ENCODE measurements around the gene GPR173.
A peak's percentile ranks its signal among the peaks of the same experiment; 100 is the strongest.

GPR173 gene

GRCh38 chrX:53089224-53089842 is 40.7 kb downstream of the GPR173 start:
- H3K36me3 ChIP-seq (ENCODE audit: control insufficient read depth, insufficient read depth, low read length) = no peaks in the 10 kb centered on the region
- H2AFZ ChIP-seq = peak overlapping the region; percentile 74
- no peaks in the 10 kb centered on the region for H3K79me2 ChIP-seq
- H3K4me2 ChIP-seq (ENCODE audit: low read length) = peak overlapping the region; percentile 80
- peak; percentile 85 for TF ChIP-seq CTCF (IDR thresholded peaks at IDR 0.05)
- H3K9me3 ChIP-seq (ENCODE audit: control insufficient read depth, low read length) = no peaks in the 10 kb centered on the region
- H3K27me3 ChIP-seq (ENCODE audit: control insufficient read depth, insufficient read depth, low read length) = no peaks in the 10 kb centered on the region
- peak overlapping the region; percentile 61 for H3K4me3 ChIP-seq (ENCODE audit: low read depth, low read length)
- H3K27ac ChIP-seq = peak overlapping the region; percentile 86
- peaks cover 16% of the 10 kb centered on the region for H3K4me1 ChIP-seq
- H3K9ac ChIP-seq = no peak overlapping the region

- peaks cover 18% of the 10 kb centered on the region for H3K4me1 ChIP-seq
- no peak for TF ChIP-seq CTCF (IDR thresholded peaks at IDR 0.05)
- no peaks in the 10 kb centered on the region for H3K9me3 ChIP-seq (ENCODE audit: control insufficient read depth, low read length)
These were observed 41.3 kb downstream of the GPR173 start for GRCh38 chrX:53089925-53090324.

GRCh38 chrX:53091354-53091753 is 42.8 kb downstream of the GPR173 start:
- no peak overlapping the region for H3K4me2 ChIP-seq (ENCODE audit: low read length)
- no peak overlapping the region for H2AFZ ChIP-seq
- H3K27ac ChIP-seq = no peak overlapping the region
- no peaks in the 10 kb centered on the region for H3K27me3 ChIP-seq (ENCODE audit: control insufficient read depth, insufficient read depth, low read length)
- H3K36me3 ChIP-seq (ENCODE audit: control insufficient read depth, insufficient read depth, low read length) = no peaks in the 10 kb centered on the region
- H3K79me2 ChIP-seq = no peaks in the 10 kb centered on the region
- H3K4me1 ChIP-seq = peaks cover 12% of the 10 kb centered on the region
- no peak overlapping the region for H3K4me3 ChIP-seq (ENCODE audit: low read depth, low read length)
- TF ChIP-seq CTCF (IDR thresholded peaks at IDR 0.05) = no peak
- no peaks in the 10 kb centered on the region for H3K9me3 ChIP-seq (ENCODE audit: control insufficient read depth, low read length)
- no peak overlapping the region for H3K9ac ChIP-seq

More at GRCh38 chrX:53089925-53090324, 41.3 kb downstream of the GPR173 start:
- Histone ChIP-seq H3K27me3 (ENCODE audit: control insufficient read depth, insufficient read depth, low read length) (no peaks in the 10 kb centered on the region), H3K9ac (no peak overlapping the region), H3K4me3 (ENCODE audit: low read depth, low read length) (no peak overlapping the region), H3K4me2 (ENCODE audit: low read length) (no peak overlapping the region), H3K79me2 (no peaks in the 10 kb centered on the region), H3K27ac (peak overlapping the region; percentile 19), H2AFZ (peak overlapping the region; percentile 46), H3K36me3 (ENCODE audit: control insufficient read depth, insufficient read depth, low read length) (no peaks in the 10 kb centered on the region)

DNA sequence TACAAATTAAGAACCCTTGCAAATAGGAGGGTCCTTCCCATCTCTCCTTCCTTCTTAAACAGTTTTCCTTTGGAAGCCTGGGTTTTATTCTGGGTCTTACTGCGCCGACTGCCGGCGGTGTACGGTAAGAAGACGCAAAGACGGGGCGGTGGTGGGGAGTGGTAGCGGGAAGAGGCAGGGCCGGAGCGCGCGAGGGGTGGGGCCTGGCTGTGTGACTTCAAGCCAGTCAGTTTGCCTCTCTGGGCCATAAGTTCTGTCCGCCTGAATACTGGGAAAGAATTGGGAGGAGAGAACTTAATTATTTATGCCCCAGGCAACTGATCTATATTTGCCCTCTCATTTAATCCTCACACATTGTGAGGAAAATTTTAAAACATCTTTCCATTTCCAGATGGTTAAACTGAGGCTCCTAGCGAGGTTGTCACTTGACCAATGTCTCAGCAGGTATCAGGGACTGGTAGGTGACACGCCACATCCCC is 44.6 kb downstream of the GPR173 start:
- no peaks in the 10 kb centered on the region for H3K79me2 ChIP-seq
- peak overlapping the region; percentile 90 for H3K4me2 ChIP-seq (ENCODE audit: low read length)
- peak; percentile 56 for TF ChIP-seq CTCF (IDR thresholded peaks at IDR 0.05)
- H3K9me3 ChIP-seq (ENCODE audit: control insufficient read depth, low read length) = no peaks in the 10 kb centered on the region
- H3K27ac ChIP-seq = peak overlapping the region; percentile 91
- H3K9ac ChIP-seq = no peak overlapping the region
- H3K4me1 ChIP-seq = peaks cover 10% of the 10 kb centered on the region
- H2AFZ ChIP-seq = peak overlapping the region; percentile 91
- H3K4me3 ChIP-seq (ENCODE audit: low read depth, low read length) = peak overlapping the region; percentile 60
- no peaks in the 10 kb centered on the region for H3K36me3 ChIP-seq (ENCODE audit: control insufficient read depth, insufficient read depth, low read length)
- H3K27me3 ChIP-seq (ENCODE audit: control insufficient read depth, insufficient read depth, low read length) = no peaks in the 10 kb centered on the region

All from parathyroid adenoma (tissue), 2 donors.